Stomach (tissue), 4 donors: ENCODE data around the gene KRTAP10-6.

ENCODE experiments used
- EP300 ChIP-seq: sonication (generic); formaldehyde crosslinking; IDR thresholded peaks from one replicate; pipeline ENCODE4 v1.6.1; 2017; ENCODE audit warnings: antibody characterized with exemption
- POLR2A ChIP-seq, 4 donors: fragments of 450-650 bp; IDR thresholded peaks; one replicate each; pipeline ENCODE4 v1.6.1; 2016; ENCODE audit warnings: antibody characterized with exemption in 4 of 4, control low read depth in 2 of 4, mild to moderate bottlenecking in 1 of 4, moderate library complexity in 1 of 4
- POLR2AphosphoS5 ChIP-seq, 3 donors: sonication (generic); formaldehyde crosslinking; IDR thresholded peaks; one replicate each; pipeline ENCODE4 v1.6.1; 2016; ENCODE audit warnings: antibody characterized with exemption in 3 of 3
- TF ChIP-seq, protein P1 (sequence below), 7 experiments: fragments of 450-650 bp in 4 of 7; fragments of 200-600 bp in 3 of 7; sonication (generic) in 3 of 7; IDR thresholded peaks; one replicate each; pipeline ENCODE4 v1.5.1; 2016 to 2019; ENCODE audit warnings: antibody characterized with exemption in 7 of 7, control low read depth in 2 of 7, mild to moderate bottlenecking in 1 of 7

DNA sequence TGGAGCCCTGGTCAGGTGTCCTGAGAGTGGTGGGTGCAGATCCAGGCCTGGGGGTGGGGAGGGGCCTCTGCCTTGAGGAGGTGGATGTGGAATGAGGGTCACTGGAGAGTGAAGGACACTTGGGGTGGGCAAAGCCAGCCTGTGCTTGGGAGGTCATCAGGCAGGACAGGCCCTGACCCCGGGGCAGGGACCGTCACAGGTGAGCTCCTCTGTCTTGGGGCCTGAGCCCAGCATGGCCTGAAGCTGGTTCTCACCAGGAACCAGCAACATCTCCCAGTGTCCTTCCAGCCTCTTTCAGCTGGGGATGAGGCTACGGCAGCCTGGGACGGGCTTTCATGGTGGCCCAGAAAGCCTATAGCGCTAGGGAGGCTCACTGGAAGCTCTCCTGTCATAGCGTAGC lies 40.2 kb downstream of the KRTAP10-6 start:
- TF ChIP-seq, protein P1, sequence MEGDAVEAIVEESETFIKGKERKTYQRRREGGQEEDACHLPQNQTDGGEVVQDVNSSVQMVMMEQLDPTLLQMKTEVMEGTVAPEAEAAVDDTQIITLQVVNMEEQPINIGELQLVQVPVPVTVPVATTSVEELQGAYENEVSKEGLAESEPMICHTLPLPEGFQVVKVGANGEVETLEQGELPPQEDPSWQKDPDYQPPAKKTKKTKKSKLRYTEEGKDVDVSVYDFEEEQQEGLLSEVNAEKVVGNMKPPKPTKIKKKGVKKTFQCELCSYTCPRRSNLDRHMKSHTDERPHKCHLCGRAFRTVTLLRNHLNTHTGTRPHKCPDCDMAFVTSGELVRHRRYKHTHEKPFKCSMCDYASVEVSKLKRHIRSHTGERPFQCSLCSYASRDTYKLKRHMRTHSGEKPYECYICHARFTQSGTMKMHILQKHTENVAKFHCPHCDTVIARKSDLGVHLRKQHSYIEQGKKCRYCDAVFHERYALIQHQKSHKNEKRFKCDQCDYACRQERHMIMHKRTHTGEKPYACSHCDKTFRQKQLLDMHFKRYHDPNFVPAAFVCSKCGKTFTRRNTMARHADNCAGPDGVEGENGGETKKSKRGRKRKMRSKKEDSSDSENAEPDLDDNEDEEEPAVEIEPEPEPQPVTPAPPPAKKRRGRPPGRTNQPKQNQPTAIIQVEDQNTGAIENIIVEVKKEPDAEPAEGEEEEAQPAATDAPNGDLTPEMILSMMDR (IDR thresholded peaks at IDR 0.05) = no peak
- TF ChIP-seq POLR2AphosphoS5 (IDR thresholded peaks at IDR 0.05) (no peak), POLR2A (IDR thresholded peaks at IDR 0.05) (no peak), EP300 (no peak)
